ENCODE measurements around the gene FANCD2. TPM values are rescaled to one million over a fixed set of nuclear protein-coding genes. Genes with fewer than 3 reads are reported as not detected.

The FANCD2 gene
- total and polyA plus RNA-seq, 8 donors, result 8.6 to 28.4 (median 19.5) TPM

GRCh38 chr3:9986230-9986725, 40.0 kb upstream of the FANCD2 start:
- peak; percentile 33 for ATAC-seq
- Histone ChIP-seq H3K4me3 (peak overlapping the region; percentile 95 to 98), H3K27ac (peak overlapping the region; percentile 34 to 83), H3K9me3 (no peaks in the 10 kb centered on the region), H3K36me3 (peaks cover 0 to 6% of the 10 kb centered on the region in 2 donors), H3K27me3 (no peaks in the 10 kb centered on the region), H3K4me1 (peaks cover 22 to 48% of the 10 kb centered on the region in 2 donors)
- intact Hi-C loops (cut with DNase I), result no loop called here
- TF ChIP-seq, protein P1, sequence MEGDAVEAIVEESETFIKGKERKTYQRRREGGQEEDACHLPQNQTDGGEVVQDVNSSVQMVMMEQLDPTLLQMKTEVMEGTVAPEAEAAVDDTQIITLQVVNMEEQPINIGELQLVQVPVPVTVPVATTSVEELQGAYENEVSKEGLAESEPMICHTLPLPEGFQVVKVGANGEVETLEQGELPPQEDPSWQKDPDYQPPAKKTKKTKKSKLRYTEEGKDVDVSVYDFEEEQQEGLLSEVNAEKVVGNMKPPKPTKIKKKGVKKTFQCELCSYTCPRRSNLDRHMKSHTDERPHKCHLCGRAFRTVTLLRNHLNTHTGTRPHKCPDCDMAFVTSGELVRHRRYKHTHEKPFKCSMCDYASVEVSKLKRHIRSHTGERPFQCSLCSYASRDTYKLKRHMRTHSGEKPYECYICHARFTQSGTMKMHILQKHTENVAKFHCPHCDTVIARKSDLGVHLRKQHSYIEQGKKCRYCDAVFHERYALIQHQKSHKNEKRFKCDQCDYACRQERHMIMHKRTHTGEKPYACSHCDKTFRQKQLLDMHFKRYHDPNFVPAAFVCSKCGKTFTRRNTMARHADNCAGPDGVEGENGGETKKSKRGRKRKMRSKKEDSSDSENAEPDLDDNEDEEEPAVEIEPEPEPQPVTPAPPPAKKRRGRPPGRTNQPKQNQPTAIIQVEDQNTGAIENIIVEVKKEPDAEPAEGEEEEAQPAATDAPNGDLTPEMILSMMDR (IDR thresholded peaks at IDR 0.05), result no peak
- no peak for DNase-seq

DNA sequence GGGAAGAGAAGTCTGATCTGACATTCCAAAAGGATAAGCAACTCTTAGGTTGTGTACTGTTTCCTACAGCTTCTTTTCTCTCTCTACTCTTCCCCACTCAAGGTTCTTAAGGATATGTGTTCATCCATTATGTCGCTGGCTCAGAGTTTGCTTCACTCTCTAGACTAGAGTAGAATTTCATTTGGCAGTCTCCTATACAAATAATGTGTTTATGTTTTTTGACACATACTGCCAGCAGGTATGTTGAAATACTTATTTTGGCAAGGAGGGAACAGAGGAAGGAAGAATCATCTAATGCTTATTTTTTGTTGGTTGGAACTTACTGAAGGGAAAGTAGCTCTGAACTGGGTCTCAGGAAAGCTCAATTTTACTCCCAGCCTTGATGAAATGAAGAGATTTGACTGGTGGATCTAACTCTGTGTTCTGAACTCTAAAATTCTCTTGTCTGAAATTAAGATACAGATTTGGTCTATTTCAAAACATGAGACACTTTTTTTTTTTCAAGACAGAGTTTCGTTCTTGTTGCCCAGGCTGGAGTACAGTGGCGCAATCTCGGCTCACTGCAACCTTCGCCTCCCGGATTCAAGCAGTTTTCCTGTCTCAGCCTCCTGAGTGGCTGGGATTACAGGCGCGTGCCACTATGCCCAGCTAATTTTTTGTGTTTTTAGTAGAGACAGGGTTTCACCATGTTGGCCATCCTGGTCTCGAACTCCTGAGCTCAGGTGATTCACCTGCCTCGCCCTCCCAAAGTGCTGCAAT, 32.0 kb upstream of the FANCD2 start:
- intact Hi-C loops (cut with DNase I), result no loop called here
- H3K27ac ChIP-seq, result peak overlapping the region in 1 of 2 donors; percentile 14
- peaks cover 0 to 12% of the 10 kb centered on the region in 2 donors for H3K36me3 ChIP-seq
- DNase-seq (peak in 1 of 4 donors; percentile 59), ATAC-seq (peak; percentile 26)
- TF ChIP-seq, protein P1 (IDR thresholded peaks at IDR 0.05), result no peak
- H3K4me1 ChIP-seq, result no peaks in the 10 kb centered on the region
- no peak overlapping the region for H3K4me3 ChIP-seq
- H3K27me3 ChIP-seq, result no peaks in the 10 kb centered on the region
- no peaks in the 10 kb centered on the region for H3K9me3 ChIP-seq

DNA sequence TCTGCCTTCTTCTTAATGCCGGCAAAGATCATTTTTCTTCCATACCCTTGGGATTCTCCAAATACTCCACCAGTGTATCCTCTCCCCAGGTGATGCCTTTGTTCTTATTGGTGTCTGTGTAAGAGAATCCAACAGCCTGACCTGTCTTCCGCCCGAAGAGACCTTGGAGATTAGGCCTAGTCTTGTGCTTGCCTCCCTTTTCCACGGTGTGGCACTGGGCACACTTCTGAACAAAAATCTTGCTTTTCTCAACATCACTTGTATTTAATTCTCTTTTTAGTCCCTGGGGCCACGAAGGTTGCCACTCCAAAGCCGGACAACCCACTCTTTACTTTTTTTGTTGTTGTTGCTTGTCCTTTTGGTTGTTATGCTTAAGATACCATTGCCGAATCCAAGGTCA, 25.6 kb upstream of the FANCD2 start:
- TF ChIP-seq, protein P1 (IDR thresholded peaks at IDR 0.05), result no peak
- ATAC-seq (no peak), DNase-seq (no peak)
- no peaks in the 10 kb centered on the region for H3K9me3 ChIP-seq
- intact Hi-C loops (cut with DNase I), result no loop called here
- H3K36me3 ChIP-seq, result peaks cover 0 to 25% of the 10 kb centered on the region in 2 donors
- no peak overlapping the region for H3K27ac ChIP-seq
- no peaks in the 10 kb centered on the region for H3K27me3 ChIP-seq
- H3K4me3 ChIP-seq, result no peak overlapping the region
- H3K4me1 ChIP-seq, result no peaks in the 10 kb centered on the region

DNA sequence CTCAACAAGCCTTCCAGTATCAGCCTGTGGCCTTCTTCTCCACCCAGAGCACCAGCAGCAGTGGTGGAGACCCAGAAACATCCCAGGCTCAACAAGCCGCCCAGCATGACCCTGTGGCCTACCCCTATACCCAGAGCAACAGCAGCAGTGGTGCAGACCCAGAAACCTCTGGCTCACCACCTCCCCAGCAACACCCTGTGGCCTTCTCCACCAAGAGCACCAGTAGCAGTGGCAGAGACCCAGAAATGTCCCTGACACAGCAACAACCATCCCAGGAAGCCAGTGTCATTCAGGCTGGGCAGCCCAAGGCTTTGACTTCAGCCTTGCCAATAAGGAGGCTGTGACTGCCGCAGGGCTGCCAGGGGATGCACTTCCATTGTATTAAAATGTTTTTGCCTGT, 23.3 kb upstream of the FANCD2 start:
- intact Hi-C loops (cut with DNase I), result no loop called here
- ATAC-seq (no peak), DNase-seq (no peak)
- H3K4me1 ChIP-seq, result no peaks in the 10 kb centered on the region
- TF ChIP-seq, protein P1 (IDR thresholded peaks at IDR 0.05), result no peak
- no peak overlapping the region for H3K27ac ChIP-seq
- no peaks in the 10 kb centered on the region for H3K9me3 ChIP-seq
- no peaks in the 10 kb centered on the region for H3K27me3 ChIP-seq
- H3K4me3 ChIP-seq, result no peak overlapping the region
- peaks cover 0 to 21% of the 10 kb centered on the region in 2 donors for H3K36me3 ChIP-seq

DNA sequence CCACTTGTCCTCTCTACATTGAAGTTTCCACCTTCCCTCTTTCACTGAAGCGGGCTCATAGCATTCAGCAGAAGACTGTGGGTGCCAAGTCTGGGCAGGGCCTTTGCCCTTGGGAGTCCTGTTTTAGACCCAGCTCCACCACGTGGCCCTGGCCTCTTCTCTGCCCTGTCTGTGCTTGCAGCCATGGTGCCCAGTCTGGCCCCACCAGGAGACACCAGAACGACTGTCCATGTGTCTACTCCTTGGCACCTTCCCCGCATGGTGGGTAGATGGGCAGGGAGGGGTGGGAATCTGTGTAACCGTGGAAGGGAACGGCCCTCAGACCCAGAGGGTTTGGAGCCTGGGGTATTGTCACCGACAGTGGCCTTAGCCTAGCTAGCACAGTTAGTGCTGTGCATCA, 21.7 kb upstream of the FANCD2 start:
- TF ChIP-seq, protein P1 (IDR thresholded peaks at IDR 0.05), result no peak
- no peak for DNase-seq
- peaks cover 0 to 11% of the 10 kb centered on the region in 2 donors for H3K36me3 ChIP-seq
- H3K27me3 ChIP-seq, result no peaks in the 10 kb centered on the region
- H3K9me3 ChIP-seq, result no peaks in the 10 kb centered on the region
- peaks cover 5 to 14% of the 10 kb centered on the region in 2 donors for H3K4me1 ChIP-seq
- no peak overlapping the region for H3K4me3 ChIP-seq
- ATAC-seq, result no peak
- intact Hi-C loops (cut with DNase I), result no loop called here
- H3K27ac ChIP-seq, result no peak overlapping the region
